ENCODE measurements around the gene VWC2L. TPM values are rescaled to one million over a fixed set of nuclear protein-coding genes. Genes with fewer than 3 reads are reported as not detected.

Gene VWC2L
- total RNA-seq, 1 experiment from 2014 or later, result not detected

DNA sequence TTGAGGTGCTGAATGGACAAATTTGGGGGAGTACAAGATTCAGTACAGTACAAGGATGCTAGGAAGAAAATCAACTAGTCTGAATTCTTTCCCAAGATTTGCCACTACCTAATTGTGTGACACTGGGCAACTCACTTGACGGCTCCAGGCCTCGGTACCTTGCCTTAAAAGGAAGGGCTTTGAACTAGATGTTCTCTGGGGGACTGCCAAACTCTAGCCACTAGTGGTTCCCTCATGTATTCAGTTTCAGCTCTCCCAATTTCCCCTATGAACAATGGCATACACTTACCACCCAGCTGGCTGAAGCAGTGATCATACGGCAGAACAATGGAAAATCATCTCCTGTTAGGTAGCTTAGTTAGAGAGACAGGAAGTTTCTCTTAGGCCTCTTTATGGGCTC lies 73.4 kb downstream of the VWC2L start:
- ChIA-PET CTCF (interaction anchor here (0.6 kb wide), 1 partner anchor 32 kb away, joined by 3 read pairs; no protein-coding TSS in a partner anchor), POLR2A (no interaction called here)
- Mint-ChIP-seq H3K36me3 (ENCODE audit: insufficient read depth, unreplicated experiment) (no peaks in the 10 kb centered on the region), H3K27ac (ENCODE audit: low read depth, unreplicated experiment) (no peak overlapping the region), H3K27me3 (ENCODE audit: insufficient read depth, unreplicated experiment) (no peaks in the 10 kb centered on the region), H3K4me1 (ENCODE audit: insufficient read depth, unreplicated experiment) (peaks cover 6% of the 10 kb centered on the region), H3K4me3 (ENCODE audit: unreplicated experiment) (no peak overlapping the region), H3K9me3 (ENCODE audit: unreplicated experiment) (no peaks in the 10 kb centered on the region)
- BruUV-seq (replicated peaks), result no TSS peak
- intact Hi-C loops (cut with micrococcal nuclease), result no loop called here
- no peak for DNase-seq (ENCODE audit: unreplicated experiment)
- TF ChIP-seq, protein P1, sequence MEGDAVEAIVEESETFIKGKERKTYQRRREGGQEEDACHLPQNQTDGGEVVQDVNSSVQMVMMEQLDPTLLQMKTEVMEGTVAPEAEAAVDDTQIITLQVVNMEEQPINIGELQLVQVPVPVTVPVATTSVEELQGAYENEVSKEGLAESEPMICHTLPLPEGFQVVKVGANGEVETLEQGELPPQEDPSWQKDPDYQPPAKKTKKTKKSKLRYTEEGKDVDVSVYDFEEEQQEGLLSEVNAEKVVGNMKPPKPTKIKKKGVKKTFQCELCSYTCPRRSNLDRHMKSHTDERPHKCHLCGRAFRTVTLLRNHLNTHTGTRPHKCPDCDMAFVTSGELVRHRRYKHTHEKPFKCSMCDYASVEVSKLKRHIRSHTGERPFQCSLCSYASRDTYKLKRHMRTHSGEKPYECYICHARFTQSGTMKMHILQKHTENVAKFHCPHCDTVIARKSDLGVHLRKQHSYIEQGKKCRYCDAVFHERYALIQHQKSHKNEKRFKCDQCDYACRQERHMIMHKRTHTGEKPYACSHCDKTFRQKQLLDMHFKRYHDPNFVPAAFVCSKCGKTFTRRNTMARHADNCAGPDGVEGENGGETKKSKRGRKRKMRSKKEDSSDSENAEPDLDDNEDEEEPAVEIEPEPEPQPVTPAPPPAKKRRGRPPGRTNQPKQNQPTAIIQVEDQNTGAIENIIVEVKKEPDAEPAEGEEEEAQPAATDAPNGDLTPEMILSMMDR (IDR thresholded peaks at IDR 0.05; ENCODE audit: unreplicated experiment), result no peak

DNA sequence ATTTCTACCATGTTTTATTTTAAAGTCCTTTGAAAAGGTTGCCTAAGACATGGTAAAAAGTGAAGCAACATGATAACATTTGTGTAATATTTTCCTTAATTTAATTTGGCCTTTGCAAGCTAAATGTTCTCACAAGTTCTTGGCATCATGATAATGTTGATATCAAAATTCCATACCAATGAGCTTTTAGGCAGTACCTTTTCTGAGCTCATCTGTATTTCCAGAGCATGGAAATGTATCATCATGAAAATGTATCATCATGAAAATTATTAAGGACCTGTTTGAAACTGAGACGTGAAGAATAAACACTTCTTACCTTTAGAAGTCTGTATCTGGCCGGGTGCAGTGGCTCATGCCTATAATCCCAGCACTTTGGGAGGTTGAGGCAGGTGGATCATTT lies 73.8 kb downstream of the VWC2L start:
- DNase-seq (ENCODE audit: unreplicated experiment), result no peak
- no TSS peak for BruUV-seq (replicated peaks)
- Mint-ChIP-seq H3K9me3 (ENCODE audit: unreplicated experiment) (no peaks in the 10 kb centered on the region), H3K27me3 (ENCODE audit: insufficient read depth, unreplicated experiment) (no peaks in the 10 kb centered on the region), H3K4me1 (ENCODE audit: insufficient read depth, unreplicated experiment) (peaks cover 6% of the 10 kb centered on the region), H3K4me3 (ENCODE audit: unreplicated experiment) (no peak overlapping the region), H3K27ac (ENCODE audit: low read depth, unreplicated experiment) (no peak overlapping the region), H3K36me3 (ENCODE audit: insufficient read depth, unreplicated experiment) (no peaks in the 10 kb centered on the region)
- CTCF ChIA-PET, result interaction anchor here (0.6 kb wide), 1 partner anchor 32 kb away, joined by 3 read pairs; no protein-coding TSS in a partner anchor
- TF ChIP-seq, protein P1 (IDR thresholded peaks at IDR 0.05; ENCODE audit: unreplicated experiment), result no peak
- POLR2A ChIA-PET, result interaction anchor here (0.5 kb wide), 1 partner anchor 32 kb away, joined by 3 read pairs; no protein-coding TSS in a partner anchor
- intact Hi-C loops (cut with micrococcal nuclease), result no loop called here

DNA sequence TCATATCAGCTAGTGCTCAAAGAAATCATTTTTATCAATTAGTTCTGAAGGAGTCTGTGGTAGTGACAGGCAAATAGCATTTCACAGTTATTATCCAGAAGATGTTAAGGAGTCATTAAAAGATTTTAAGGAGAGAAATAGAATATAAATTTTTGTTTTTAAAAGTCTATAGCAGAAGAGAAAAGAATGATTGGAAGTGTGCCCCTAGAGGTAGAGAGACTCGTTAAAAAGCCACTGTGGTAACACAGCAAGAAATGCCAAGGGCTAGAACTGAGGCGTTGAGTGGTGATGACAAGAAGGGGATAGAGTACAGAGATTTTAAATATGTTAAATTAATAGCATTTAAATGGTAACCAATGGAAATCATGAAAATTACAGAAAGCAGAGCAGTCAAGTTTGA lies 78.3 kb downstream of the VWC2L start:
- ChIA-PET CTCF (interaction anchor here (0.6 to 2.3 kb wide), 3 partner anchors 8 to 561 kb away, joined by 3 to 5 read pairs (median 3); no protein-coding TSS in a partner anchor), POLR2A (no interaction called here)
- Mint-ChIP-seq H3K4me3 (ENCODE audit: unreplicated experiment) (no peak overlapping the region), H3K9me3 (ENCODE audit: unreplicated experiment) (peaks cover 8% of the 10 kb centered on the region), H3K27ac (ENCODE audit: low read depth, unreplicated experiment) (no peak overlapping the region), H3K27me3 (ENCODE audit: insufficient read depth, unreplicated experiment) (no peaks in the 10 kb centered on the region), H3K4me1 (ENCODE audit: insufficient read depth, unreplicated experiment) (no peaks in the 10 kb centered on the region), H3K36me3 (ENCODE audit: insufficient read depth, unreplicated experiment) (no peaks in the 10 kb centered on the region)
- no TSS peak for BruUV-seq (replicated peaks)
- DNase-seq (ENCODE audit: unreplicated experiment), result no peak
- intact Hi-C loops (cut with micrococcal nuclease), result no loop called here
- TF ChIP-seq, protein P1 (IDR thresholded peaks at IDR 0.05; ENCODE audit: unreplicated experiment), result no peak

DNA sequence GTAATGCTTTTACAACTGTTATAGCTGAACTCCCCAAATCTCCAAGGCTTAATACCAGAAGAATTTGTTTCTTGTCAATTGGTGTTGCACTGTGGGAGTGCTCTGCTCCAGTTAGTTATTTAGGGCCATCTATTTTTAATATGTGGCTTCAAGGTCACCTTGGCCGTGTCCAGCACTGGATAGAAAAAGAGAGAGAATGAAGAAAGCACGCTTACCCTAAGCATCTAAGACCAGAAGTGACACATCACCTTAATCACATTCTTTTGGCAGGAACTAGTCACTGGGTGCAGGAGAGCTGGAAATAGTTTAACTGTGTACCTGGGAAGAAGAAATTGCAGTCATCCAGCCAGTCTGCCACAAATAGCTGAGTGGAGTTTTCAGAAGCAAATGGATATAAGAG lies 78.8 kb downstream of the VWC2L start:
- Mint-ChIP-seq H3K27me3 (ENCODE audit: insufficient read depth, unreplicated experiment) (no peaks in the 10 kb centered on the region), H3K36me3 (ENCODE audit: insufficient read depth, unreplicated experiment) (no peaks in the 10 kb centered on the region), H3K9me3 (ENCODE audit: unreplicated experiment) (peaks cover 8% of the 10 kb centered on the region), H3K4me3 (ENCODE audit: unreplicated experiment) (no peak overlapping the region), H3K4me1 (ENCODE audit: insufficient read depth, unreplicated experiment) (no peaks in the 10 kb centered on the region), H3K27ac (ENCODE audit: low read depth, unreplicated experiment) (no peak overlapping the region)
- TF ChIP-seq, protein P1 (IDR thresholded peaks at IDR 0.05; ENCODE audit: unreplicated experiment), result no peak
- BruUV-seq (replicated peaks), result no TSS peak
- ChIA-PET CTCF (interaction anchor here (0.6 to 2.3 kb wide), 4 partner anchors 9 to 562 kb away, joined by 3 to 5 read pairs (median 3); no protein-coding TSS in a partner anchor), POLR2A (no interaction called here)
- DNase-seq (ENCODE audit: unreplicated experiment), result no peak
- intact Hi-C loops (cut with micrococcal nuclease), result no loop called here
